GM12878 (cell line): ENCODE results near the gene MTR. TPM values are rescaled to one million over a fixed set of nuclear protein-coding genes. Genes with fewer than 3 reads are reported as not detected.

Experiments
- ATAC-seq: fragments of 200-7000 bp; cut with Tn5 transposase; 3 replicates; pipeline ENCODE4 v1.9.1; 2020; ENCODE audit warnings: mild to moderate bottlenecking, moderate library complexity
- BruUV-seq: library from RNA; stranded (reverse); fragments of 400-500 nt; replicated peaks from 2 replicates; lab custom pipeline; 2021; lab: Mats Ljungman, UMichigan
- CTCF ChIA-PET: fragments of 300-600 bp; sonication (Branson Sonifier 250); formaldehyde crosslinking; extraction: SDS; loops from one replicate; lab custom pipeline; 2021; ENCODE audit warnings: inconsistent platforms; lab: Yijun Ruan, JAX
- POLR2A ChIA-PET: fragments of 350-600 bp; formaldehyde crosslinking; extraction: SDS; loops from one replicate; lab custom pipeline; 2021; ENCODE audit warnings: inconsistent platforms; lab: Charles Lee
- RAD21 ChIA-PET: fragments of 300-600 bp; sonication (Branson Sonifier 250); formaldehyde crosslinking; loops from one replicate; lab custom pipeline; 2023; ENCODE audit warnings: antibody characterized with exemption; ENCODE audit not compliant: unreplicated experiment; lab: Charles Lee
- SMC1A ChIA-PET: fragments of 300-600 bp; sonication (Branson Sonifier 250); formaldehyde crosslinking; loops from one replicate; lab custom pipeline; 2023; ENCODE audit not compliant: unreplicated experiment, uncharacterized antibody; lab: Charles Lee
- DNase-seq: peaks from one replicate; pipeline ENCODE4 v3.0.0-alpha.2; 2011; ENCODE audit warnings: low read depth, low spot score
- FAIRE-seq: peaks from 3 replicates; lab custom pipeline; 2011; peaks lifted over from hg19 to GRCh38; lab: Jason Lieb, UNC
- H2AFZ ChIP-seq: 2 replicates; pipeline ENCODE4 v1.6.0; 2011; ENCODE audit warnings: low read depth, low read length, control low read depth; ENCODE audit not compliant: control insufficient read depth
- H3K27ac ChIP-seq: 2 replicates; pipeline ENCODE4 v1.5.1; 2011; ENCODE audit warnings: control low read depth; ENCODE audit not compliant: control insufficient read depth, insufficient read depth
- H3K27me3 ChIP-seq, 2 experiments: replicated peaks in 1 of 2; 2 replicates each; pipeline versions ENCODE4 v1.6.0 to v1.6.1; 2011; ENCODE audit warnings: low read length in 1 of 2; ENCODE audit not compliant: control insufficient read depth in 2 of 2, insufficient read depth in 2 of 2
- H3K36me3 ChIP-seq, 2 experiments: 2 replicates each; pipeline ENCODE4 v1.5.1; 2011; ENCODE audit warnings: low read length in 1 of 2; ENCODE audit not compliant: control insufficient read depth in 2 of 2, insufficient read depth in 2 of 2
- H3K4me1 ChIP-seq: 2 replicates; pipeline ENCODE4 v1.6.1; 2011; ENCODE audit warnings: mild to moderate bottlenecking, low read length, moderate library complexity, mixed read lengths; ENCODE audit not compliant: control insufficient read depth, insufficient read depth
- H3K4me2 ChIP-seq: 2 replicates; pipeline ENCODE4 v1.6.0; 2011; ENCODE audit warnings: control low read depth; ENCODE audit not compliant: control insufficient read depth, insufficient read depth
- H3K4me3 ChIP-seq: fragments of 200-600 bp; sonication (generic); 2 replicates; pipeline ENCODE4 v1.5.1; 2016
- H3K79me2 ChIP-seq: 2 replicates; pipeline ENCODE4 v1.6.0; 2011; ENCODE audit warnings: low read length; ENCODE audit not compliant: control insufficient read depth, insufficient read depth
- H3K9ac ChIP-seq: 2 replicates; pipeline ENCODE4 v1.8.0; 2011; ENCODE audit warnings: low read length, control low read depth, mixed read lengths; ENCODE audit not compliant: control insufficient read depth, insufficient read depth
- H3K9me3 ChIP-seq: replicated peaks from 3 replicates; pipeline ENCODE4 v1.5.1; 2011; ENCODE audit warnings: mild to moderate bottlenecking, low read length; ENCODE audit not compliant: control insufficient read depth, insufficient read depth
- H4K20me1 ChIP-seq: 2 replicates; pipeline ENCODE4 v1.6.0; 2011; ENCODE audit not compliant: control insufficient read depth, insufficient read depth
- ASH2L ChIP-seq: fragments of 300-600, 200-600 bp; sonication (generic); IDR thresholded peaks from 2 replicates; pipeline ENCODE4 v1.6.1; 2017; ENCODE audit warnings: low read depth, mild to moderate bottlenecking, borderline replicate concordance
- CBX5 ChIP-seq: sonication (generic); IDR thresholded peaks from 2 replicates; pipeline ENCODE4 v1.6.1; 2016; ENCODE audit warnings: low read depth, moderate library complexity, mild to moderate bottlenecking, inconsistent platforms
- CHD2 ChIP-seq: IDR thresholded peaks from 2 replicates; pipeline ENCODE4 v1.6.1; 2011; ENCODE audit warnings: low read depth, low read length, improper control_type of control experiment, borderline replicate concordance
- E2F8 ChIP-seq: fragments of 450-650 bp; IDR thresholded peaks from 2 replicates; pipeline ENCODE4 v1.6.1; 2018; ENCODE audit warnings: mild to moderate bottlenecking, low read depth, moderate library complexity; ENCODE audit not compliant: partially characterized antibody
- KDM1A ChIP-seq: fragments of 200-600 bp; sonication (generic); IDR thresholded peaks from 2 replicates; pipeline ENCODE4 v1.6.1; 2016; ENCODE audit warnings: borderline replicate concordance
- NFXL1 ChIP-seq: fragments of 450-650 bp; IDR thresholded peaks from 2 replicates; pipeline ENCODE4 v1.6.1; 2017; ENCODE audit warnings: antibody characterized with exemption, mild to moderate bottlenecking, borderline replicate concordance
- NRF1 ChIP-seq: conservative IDR thresholded peaks from 2 replicates; pipeline ENCODE4 v1.6.1; 2011; ENCODE audit warnings: mild to moderate bottlenecking, low read depth, low read length, improper control_type of control experiment
- ZNF687 ChIP-seq: fragments of 450-650 bp; IDR thresholded peaks from 2 replicates; pipeline ENCODE4 v1.6.1; 2017; ENCODE audit warnings: mild to moderate bottlenecking, moderate library complexity
- WGBS: methylation state at CpG from one replicate; pipeline ENCODE4 v1.1.6; 2016; ENCODE audit warnings: low lambda C conversion rate; ENCODE audit not compliant: insufficient replicate concordance, insufficient coverage; ENCODE audit errors: missing lambda C conversion rate; 5-methylcytosine and 5-hydroxymethylcytosine counted together
- in situ Hi-C: fragments of 300-500 bp; cut with MboI; formaldehyde crosslinking; loops from 9 replicates; pipeline ENCODE4 v1.14.3; 2018; ENCODE audit warnings: mixed read lengths
- intact Hi-C: fragments of 100-400 bp; cut with micrococcal nuclease; formaldehyde crosslinking; loops from one replicate; pipeline ENCODE4 v1.14.2; 2022; ENCODE audit not compliant: unreplicated experiment
- polyA plus RNA-seq, 11 experiments: library from polyadenylated mRNA; depleted of rRNA in 4 of 11; unstranded in 6 of 11; stranded (reverse) in 5 of 11; fragments of >200 nt; fragmentation: Nextera tagmentation in 4 of 11; fragmentation: Illumina TruSeq in 1 of 11; extraction: Ambion mirVana in 4 of 11; extraction: Trizol in 1 of 11; gene quantifications; 1 replicate in 1 of 11; 2 replicates in 10 of 11; pipeline versions ENCODE4 v1.2.1 to v1.2.3, GENCODE V29; 2011 to 2016; ENCODE audit warnings: inconsistent platforms in 2 of 11, missing spikeins in 2 of 11, low read depth in 1 of 11
- total RNA-seq, 4 experiments: library from RNA; depleted of rRNA in 3 of 4; stranded (reverse); fragments of >200 nt in 3 of 4; fragmentation: Illumina TruSeq in 1 of 4; extraction: Trizol in 1 of 4; gene quantifications; 2 replicates each; pipeline versions ENCODE4 v1.2.1 to v1.2.3, GENCODE V29; 2013 to 2021
- TF ChIP-seq, protein P1 (sequence below): IDR thresholded peaks from 2 replicates; pipeline ENCODE4 v1.6.1; 2011; ENCODE audit warnings: low read depth, low read length, improper control_type of control experiment, borderline replicate concordance

MTR gene
- total and polyA plus RNA-seq, 10 of the 15 experiments (the other 5 are each of a cell fraction or from before 2014, with no cell fraction given): 2.4 to 38.7 (median 16.5) TPM

DNA sequence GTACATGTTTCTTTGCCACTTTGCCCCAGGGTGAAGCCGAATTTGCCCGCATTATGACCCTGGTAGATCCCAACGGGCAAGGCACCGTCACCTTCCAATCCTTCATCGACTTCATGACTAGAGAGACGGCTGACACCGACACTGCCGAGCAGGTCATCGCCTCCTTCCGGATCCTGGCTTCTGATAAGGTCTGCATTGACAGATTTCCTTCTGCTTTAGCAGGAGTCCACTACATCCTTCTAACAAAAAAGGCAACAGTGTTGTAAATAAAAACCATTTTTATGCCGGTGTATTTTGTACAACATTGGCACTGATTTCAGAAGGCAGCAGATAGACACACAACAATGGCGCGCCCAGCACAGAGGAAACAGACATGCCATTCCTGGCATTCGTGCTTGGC is 34.1 kb upstream of the MTR start:
- no peaks in the 10 kb centered on the region for H4K20me1 ChIP-seq
- no peaks in the 10 kb centered on the region for H3K36me3 ChIP-seq
- H3K9me3 ChIP-seq: no peaks in the 10 kb centered on the region
- H3K4me1 ChIP-seq: no peaks in the 10 kb centered on the region
- intact Hi-C loops: no loop called here
- H2AFZ ChIP-seq: no peak overlapping the region
- H3K9ac ChIP-seq: no peak overlapping the region
- ATAC-seq: no peak
- ChIA-PET SMC1A (interaction anchor here (1.1 to 1.5 kb wide), 2 partner anchors 13 to 80 kb away, joined by 4 to 5 read pairs; no protein-coding TSS in a partner anchor), RAD21 (no interaction called here), POLR2A (no interaction called here), CTCF (interaction anchor here (1.6 to 3.7 kb wide), 5 partner anchors 11 to 626 kb away, joined by 5 to 45 read pairs (median 13); no protein-coding TSS in a partner anchor)
- in situ Hi-C loops: no loop called here
- no TSS peak for BruUV-seq
- H3K4me3 ChIP-seq: no peak overlapping the region
- FAIRE-seq: no peak
- TF ChIP-seq ZNF687 (no peak), NRF1 (no peak), CHD2 (no peak), NFXL1 (no peak), KDM1A (no peak), ASH2L (no peak), CBX5 (no peak), E2F8 (no peak)
- TF ChIP-seq, protein P1, sequence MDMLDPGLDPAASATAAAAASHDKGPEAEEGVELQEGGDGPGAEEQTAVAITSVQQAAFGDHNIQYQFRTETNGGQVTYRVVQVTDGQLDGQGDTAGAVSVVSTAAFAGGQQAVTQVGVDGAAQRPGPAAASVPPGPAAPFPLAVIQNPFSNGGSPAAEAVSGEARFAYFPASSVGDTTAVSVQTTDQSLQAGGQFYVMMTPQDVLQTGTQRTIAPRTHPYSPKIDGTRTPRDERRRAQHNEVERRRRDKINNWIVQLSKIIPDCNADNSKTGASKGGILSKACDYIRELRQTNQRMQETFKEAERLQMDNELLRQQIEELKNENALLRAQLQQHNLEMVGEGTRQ: no peak
- no peaks in the 10 kb centered on the region for H3K27me3 ChIP-seq
- no peak overlapping the region for H3K27ac ChIP-seq
- H3K79me2 ChIP-seq: no peaks in the 10 kb centered on the region
- WGBS: 76% methylated on average over 14 of the region's 14 CpGs
- H3K4me2 ChIP-seq: no peak overlapping the region
- DNase-seq: no peak
